GM19025 (cell line): ENCODE data around the gene SLC2A6.
"Not testable (repeated sequence)": the region's sequence is repeated elsewhere in the genome, so short reads cannot be mapped to it uniquely, and the experiment has no call there.

ENCODE experiments used
- ATAC-seq: cut with Tn5 transposase; IDR thresholded peaks from one replicate; pipeline ENCODE4 v1.9.1; 2021; ENCODE audit warnings: mild to moderate bottlenecking, low read depth, moderate library complexity; ENCODE audit not compliant: unreplicated experiment

Gene SLC2A6

DNA sequence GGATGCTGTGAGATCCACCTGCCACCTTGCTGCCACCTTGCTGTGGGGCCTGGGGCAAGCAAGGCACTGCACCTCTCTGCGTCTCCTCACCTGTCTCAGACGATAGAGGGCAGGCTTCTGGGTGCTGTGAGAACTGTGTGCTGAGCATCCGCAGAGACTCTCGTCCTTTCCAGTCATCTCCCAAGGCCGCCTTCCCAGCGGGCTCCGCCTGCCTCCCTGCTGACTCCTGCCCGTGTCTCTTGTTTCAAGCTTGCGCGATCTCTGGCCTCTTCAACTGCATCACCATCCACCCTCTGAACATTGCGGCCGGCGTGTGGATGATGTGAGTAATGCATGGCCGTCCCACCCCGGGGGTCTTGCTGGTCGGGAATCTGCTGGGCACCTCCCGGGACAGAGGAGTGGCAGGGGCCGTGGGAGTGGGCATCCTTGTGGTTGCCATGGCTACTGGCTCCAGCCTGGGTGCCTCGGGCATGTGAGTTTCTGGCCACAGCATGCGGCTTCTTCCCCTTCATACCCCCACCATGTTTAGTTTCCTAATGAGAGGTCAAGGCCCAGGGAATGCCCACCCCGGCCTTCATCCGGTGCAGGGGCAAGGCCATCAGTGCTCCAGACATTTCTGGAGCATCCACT is 15.6 kb downstream of the SLC2A6 start:
- ATAC-seq = no peak

DNA sequence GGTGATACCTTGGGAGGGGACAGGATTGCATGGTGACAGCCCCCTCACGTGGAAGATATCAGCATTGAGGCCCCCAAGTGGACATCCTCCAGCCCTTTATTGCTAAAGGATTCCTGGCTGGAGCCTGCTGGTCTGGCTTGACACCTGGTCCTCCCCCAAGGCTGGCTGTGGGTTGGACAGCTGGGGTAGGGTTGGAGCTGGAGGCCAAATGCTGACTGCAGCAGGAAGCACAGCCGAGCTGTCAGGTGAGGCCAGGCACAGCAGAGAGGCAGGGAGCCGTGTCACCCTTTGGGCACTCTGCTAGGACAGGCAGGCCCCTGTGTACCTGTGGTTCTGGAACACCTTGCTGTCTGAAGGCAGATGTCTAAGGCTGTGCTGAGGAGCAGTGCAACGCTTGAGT is 16.9 kb downstream of the SLC2A6 start:
- ATAC-seq = no peak

DNA sequence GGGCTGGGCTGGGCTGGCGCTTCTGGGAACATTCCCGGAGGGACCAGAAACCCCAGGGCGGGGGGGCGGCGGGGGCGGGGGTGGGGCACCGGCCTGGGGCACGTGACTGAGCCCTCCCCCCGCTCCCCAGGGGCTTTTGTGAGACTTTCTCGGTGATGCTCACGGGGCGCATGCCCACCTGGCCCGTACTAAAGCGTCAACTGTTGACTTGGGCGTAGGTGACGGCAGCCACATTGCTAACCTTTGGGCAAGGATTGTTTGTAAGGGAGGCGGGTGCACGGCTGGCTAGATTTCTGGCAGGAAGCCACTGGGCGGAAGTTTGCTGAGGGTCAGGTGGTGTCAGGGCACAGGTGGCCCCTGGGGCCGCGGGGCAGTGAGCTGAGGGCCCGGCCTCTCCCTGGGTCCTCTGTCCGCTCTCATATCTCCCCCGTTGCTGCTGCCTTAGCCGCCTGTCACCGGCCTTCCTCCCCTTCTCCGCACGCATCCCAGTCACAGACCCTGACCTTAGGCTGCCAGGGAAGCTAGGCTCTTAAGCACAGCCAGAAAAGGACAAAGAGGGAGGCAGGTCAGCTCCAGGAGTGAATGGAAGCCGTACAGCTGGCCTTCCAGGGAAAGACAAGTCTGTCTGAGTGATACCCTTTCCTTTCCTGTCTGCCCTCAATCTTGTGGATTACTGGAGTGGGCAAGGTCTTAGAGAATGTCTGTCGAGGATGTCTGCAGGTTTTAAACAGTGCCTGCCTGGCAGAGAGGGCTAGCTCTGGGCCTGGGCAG is 18.3 kb downstream of the SLC2A6 start:
- ATAC-seq = peak; percentile 20

GRCh38 chr9:133459476-133460404 is 19.2 kb downstream of the SLC2A6 start, which contains the start of gene CACFD1:
TSS of gene CACFD1 (plus strand) at chr9:133459978. CDS start at chr9:133460067, 89 bp downstream.
- ATAC-seq = peak; percentile 77

DNA sequence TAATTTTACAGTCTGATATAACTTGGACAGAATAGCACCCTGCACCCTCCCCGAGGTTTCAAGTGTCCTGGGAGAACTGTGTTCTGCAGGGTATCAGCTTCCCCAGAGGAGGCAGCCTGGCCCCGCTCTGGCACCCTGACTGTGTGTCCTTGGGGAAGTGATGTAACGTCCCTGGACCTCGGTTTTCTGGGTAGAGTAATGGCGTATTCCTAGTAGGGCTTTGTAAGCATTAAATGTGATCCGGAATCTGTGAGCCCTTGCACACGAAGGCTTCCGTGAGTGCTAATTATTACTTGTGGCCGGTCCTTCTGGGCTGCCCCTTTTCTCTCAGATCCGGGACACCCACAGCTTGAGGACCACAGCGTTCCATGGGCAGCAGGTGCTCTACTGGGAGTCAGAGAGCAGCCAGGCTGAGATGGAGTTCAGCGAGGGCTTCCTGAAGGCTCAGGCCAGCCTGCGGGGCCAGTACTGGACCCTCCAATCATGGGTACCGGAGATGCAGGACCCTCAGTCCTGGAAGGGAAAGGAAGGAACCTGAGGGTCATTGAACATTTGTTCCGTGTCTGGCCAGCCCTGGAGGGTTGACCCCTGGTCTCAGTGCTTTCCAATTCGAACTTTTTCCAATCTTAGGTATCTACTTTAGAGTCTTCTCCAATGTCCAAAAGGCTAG is 20.1 kb downstream of the SLC2A6 start:
- no peak for ATAC-seq

GRCh38 chr9:133457748-133458147 is 21.2 kb downstream of the SLC2A6 start:
- ATAC-seq = no peak

DNA sequence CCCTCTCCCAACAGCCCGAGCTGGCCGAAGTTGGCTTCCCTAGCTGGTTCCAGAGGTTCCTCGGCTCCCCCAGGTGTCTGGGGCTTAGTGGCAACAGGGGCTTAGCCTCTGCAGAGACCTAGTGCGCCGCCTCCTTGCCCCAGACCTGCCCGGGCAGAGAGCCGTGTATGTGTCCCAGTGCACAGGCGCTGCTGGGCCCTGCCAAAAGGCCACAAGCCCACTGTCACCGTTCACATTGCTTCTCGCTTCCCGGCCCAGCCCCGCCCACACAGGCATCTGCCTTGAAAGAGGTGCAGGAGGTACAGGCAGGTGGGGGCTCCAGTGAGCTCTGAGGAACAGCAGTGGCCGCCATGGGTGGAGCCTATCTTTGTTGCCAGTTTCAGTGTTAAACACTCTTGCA is 21.7 kb downstream of the SLC2A6 start:
- ATAC-seq = no peak

DNA sequence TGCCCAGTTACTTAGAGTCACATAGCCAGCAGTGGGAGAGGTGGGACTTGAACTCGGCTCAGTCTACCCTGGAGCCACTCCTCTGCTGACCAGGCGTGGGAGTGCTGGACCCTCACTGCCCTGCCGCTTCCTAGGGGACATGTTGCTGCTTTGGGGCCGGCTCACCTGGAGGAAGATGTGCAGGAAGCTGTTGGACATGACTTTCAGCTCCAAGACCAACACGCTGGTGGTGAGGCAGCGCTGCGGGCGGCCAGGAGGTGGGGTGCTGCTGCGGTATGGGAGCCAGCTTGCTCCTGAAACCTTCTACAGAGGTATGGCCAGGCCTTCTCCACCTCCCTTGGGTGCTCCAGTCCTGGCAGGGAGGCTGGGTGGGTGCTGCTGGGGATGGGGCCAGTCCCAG is 22.5 kb downstream of the SLC2A6 start:
- ATAC-seq = no peak

- no peak for ATAC-seq
Measured at GRCh38 chr9:133455936-133456335, 23.0 kb downstream of the SLC2A6 start.

GRCh38 chr9:133454943-133455673 is 23.8 kb downstream of the SLC2A6 start:
- no peak for ATAC-seq

- ATAC-seq = no peak
Measured at GRCh38 chr9:133454325-133454724, 24.6 kb downstream of the SLC2A6 start.

DNA sequence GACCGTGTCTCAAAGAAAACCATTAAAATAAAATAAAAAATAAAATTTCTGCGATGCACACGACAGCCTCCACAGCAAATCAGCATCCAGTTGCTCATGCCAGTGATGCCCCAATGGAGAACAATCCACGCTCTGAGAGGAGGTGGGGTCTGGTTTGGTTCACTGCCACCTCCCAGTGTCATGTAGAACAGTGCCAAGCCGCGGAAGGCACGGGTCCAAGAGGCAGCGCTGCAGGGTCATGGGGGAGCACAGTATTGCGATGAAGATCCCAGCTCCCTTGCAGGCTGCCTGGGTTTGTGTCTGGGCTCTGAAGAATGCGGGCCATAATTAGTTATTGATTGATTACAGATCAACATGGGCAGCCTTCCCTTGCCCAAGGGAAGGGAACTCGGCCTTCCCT is 25.2 kb downstream of the SLC2A6 start:
- no peak for ATAC-seq

- no peak for ATAC-seq
Measured at GRCh38 chr9:133452562-133452961, 26.3 kb downstream of the SLC2A6 start.

DNA sequence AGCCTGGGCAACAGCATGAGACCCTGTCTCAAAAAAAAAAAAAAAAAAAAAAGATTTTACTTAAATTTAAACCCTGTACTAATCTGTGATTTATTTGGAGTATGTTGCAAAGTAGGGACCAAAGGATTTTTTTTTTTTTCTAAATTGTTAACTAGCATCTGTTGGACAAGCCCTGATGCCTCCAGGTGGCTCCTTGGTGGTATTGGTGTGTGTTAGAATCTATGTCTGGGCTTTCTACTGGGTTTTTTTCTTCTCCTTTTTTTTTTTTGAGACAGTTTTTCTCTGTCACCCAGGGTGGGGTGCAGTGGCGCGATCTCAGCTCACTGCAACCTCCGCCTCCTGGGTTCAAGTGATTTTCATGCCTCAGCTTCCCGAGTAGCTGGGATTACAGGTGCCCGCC is 27.0 kb downstream of the SLC2A6 start:
- ATAC-seq = not testable (repeated sequence)

DNA sequence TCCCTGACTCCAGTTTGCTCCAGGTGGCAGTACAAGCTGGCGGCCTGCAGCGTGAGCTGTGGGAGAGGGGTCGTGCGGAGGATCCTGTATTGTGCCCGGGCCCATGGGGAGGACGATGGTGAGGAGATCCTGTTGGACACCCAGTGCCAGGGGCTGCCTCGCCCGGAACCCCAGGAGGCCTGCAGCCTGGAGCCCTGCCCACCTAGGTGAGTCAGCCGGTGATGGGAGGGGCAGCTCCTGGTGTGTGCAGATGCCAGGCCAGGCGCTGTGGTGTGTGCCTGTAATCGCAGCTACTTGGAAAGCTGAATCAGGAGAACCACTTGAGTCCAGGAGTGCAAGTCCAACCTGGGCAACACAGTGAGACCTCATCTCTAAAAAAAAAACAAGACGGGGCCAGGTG is 29.1 kb downstream of the SLC2A6 start:
- no peak for ATAC-seq

DNA sequence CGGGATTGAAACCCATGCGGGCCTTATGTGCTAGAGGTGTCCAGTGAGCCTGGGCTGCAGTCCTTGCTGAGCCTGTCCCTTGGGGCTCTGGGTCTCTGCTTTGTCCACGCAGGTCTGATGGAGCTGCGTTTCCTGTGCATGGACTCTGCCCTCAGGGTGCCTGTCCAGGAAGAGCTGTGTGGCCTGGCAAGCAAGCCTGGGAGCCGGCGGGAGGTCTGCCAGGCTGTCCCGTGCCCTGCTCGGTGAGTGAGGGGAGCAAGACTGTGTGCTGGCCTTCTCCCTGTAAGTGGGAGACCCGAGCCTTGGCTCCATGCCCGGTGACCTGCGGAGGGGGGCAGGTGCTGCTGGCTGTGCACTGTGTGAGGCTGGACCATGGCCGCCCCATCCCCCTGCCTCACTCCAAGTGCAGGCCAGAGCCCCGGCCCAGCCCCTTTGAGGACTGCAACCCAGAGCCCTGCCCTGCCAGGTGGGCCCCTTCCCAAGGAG is 30.4 kb downstream of the SLC2A6 start:
- ATAC-seq = no peak

DNA sequence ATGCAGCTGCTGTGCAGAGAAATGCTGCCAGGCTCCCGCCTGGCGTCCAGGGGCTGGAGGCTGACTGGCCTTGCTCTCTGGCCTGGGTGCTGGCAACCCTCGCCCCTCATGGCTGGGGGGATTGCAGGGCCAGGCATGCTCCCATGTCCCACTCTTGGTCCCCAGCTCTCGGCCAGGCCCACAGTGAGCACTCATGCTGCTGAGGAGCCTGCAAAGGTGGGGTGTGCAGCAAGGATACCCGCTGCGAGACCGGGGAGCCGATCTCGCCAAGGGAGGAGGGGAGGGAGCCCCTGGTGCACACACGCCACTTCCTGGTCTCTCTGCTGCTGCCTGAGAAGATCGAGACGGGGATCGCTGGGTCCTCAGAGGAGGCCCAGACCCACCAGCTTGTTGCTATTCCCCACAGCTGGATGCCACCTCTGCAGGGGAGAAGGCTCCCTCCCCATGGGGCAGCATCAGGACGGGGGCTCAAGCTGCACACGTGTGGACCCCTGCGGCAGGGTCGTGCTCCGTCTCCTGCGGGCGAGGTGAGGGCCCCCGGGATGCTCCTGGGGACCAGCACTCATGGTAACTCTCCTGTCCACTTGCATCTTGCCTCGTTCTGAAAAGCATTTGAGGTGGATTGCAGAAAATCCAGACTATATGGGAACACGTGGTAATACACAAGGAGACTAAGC is 33.5 kb downstream of the SLC2A6 start:
- ATAC-seq = no peak

DNA sequence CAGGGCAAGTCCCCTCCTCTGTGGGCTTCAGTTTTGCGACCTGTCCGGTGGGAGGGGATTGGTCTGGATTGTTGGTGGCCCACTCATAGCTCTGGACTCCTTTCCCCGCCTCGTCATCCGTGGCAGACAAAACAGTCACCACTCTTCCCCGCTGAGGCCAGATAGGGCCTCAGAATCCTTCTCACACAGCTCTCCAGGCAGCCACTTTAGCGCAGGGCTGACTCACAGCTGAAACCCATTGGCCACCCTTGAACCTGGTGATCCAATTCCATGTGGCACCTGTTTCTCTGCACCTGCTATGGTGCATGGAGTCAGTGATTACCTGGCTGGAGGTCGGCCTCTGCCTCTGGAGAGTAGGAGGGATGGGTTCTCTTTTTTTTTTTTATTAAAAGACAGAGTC is 34.9 kb downstream of the SLC2A6 start:
- ATAC-seq = no peak

- no peak for ATAC-seq
Measured at GRCh38 chr9:133443248-133443647, 35.7 kb downstream of the SLC2A6 start.
